Fibroblast of skin of abdomen (primary cell): ENCODE measurements around the gene SH3RF2.

Experiments used
- DNase-seq: peaks from one replicate; pipeline ENCODE4 v3.0.0-alpha.2; 2013

Gene SH3RF2

GRCh38 chr5:146049704-146050026 lies 113.3 kb downstream of the SH3RF2 start:
- DNase-seq = no peak

- DNase-seq = no peak
Measured at GRCh38 chr5:146050086-146050485, 113.7 kb downstream of the SH3RF2 start.

GRCh38 chr5:146051678-146052077 lies 115.3 kb downstream of the SH3RF2 start:
- peak; percentile 69 for DNase-seq

- DNase-seq = no peak
Measured at GRCh38 chr5:146052780-146053179, 116.4 kb downstream of the SH3RF2 start.

GRCh38 chr5:146055432-146055831 lies 119.1 kb downstream of the SH3RF2 start:
- no peak for DNase-seq

GRCh38 chr5:146059460-146060220 lies 123.3 kb downstream of the SH3RF2 start:
- peak; percentile 21 for DNase-seq

GRCh38 chr5:146060221-146060585 lies 123.8 kb downstream of the SH3RF2 start:
- no peak for DNase-seq

- DNase-seq = no peak
Measured at GRCh38 chr5:146066968-146067367, 130.6 kb downstream of the SH3RF2 start.

- DNase-seq = no peak
Measured at GRCh38 chr5:146068206-146068605, 131.8 kb downstream of the SH3RF2 start.

- no peak for DNase-seq
Measured at GRCh38 chr5:146068977-146069779, 132.8 kb downstream of the SH3RF2 start.

GRCh38 chr5:146069780-146070099 lies 133.4 kb downstream of the SH3RF2 start:
- no peak for DNase-seq

- no peak for DNase-seq
Measured at GRCh38 chr5:146070746-146071145, 134.4 kb downstream of the SH3RF2 start.

GRCh38 chr5:146071171-146071570 lies 134.8 kb downstream of the SH3RF2 start:
- DNase-seq = no peak

GRCh38 chr5:146072595-146072994 lies 136.2 kb downstream of the SH3RF2 start:
- DNase-seq = no peak

- DNase-seq = no peak
Measured at GRCh38 chr5:146073239-146073900, 137.0 kb downstream of the SH3RF2 start.

- DNase-seq = no peak
Measured at GRCh38 chr5:146076028-146076427, 139.7 kb downstream of the SH3RF2 start.

- DNase-seq = no peak
Measured at GRCh38 chr5:146076455-146076854, 140.1 kb downstream of the SH3RF2 start.

- DNase-seq = no peak
Measured at GRCh38 chr5:146078566-146078965, 142.2 kb downstream of the SH3RF2 start.

- DNase-seq = peak; percentile 23
Measured at GRCh38 chr5:146079695-146080373, 143.5 kb downstream of the SH3RF2 start.

- peak; percentile 12 for DNase-seq
Measured at GRCh38 chr5:146081556-146081955, 145.2 kb downstream of the SH3RF2 start.

- DNase-seq = no peak
Measured at GRCh38 chr5:146082798-146083197, 146.4 kb downstream of the SH3RF2 start.

- no peak for DNase-seq
Measured at GRCh38 chr5:146084376-146084775, 148.0 kb downstream of the SH3RF2 start.

GRCh38 chr5:146088098-146088497 lies 151.7 kb downstream of the SH3RF2 start:
- no peak for DNase-seq
